Stimulated activated CD4-positive, alpha-beta T cell treated with anti-CD3 and anti-CD28 coated beads, Interleukin-1b, Interleukin-23, amount 100 ng/mL, for 48 hours (primary cell): Measurements from ENCODE around the gene ZNF775.

Source experiments
- DNase-seq: peaks from one replicate; pipeline ENCODE4 v3.0.0-alpha.2; 2020

The ZNF775 gene

GRCh38 chr7:150369748-150370501 is 9.2 kb upstream of the ZNF775 start:
- no peak for DNase-seq

GRCh38 chr7:150370612-150371071 is 8.5 kb upstream of the ZNF775 start:
- DNase-seq: no peak

GRCh38 chr7:150371131-150371995 is 7.8 kb upstream of the ZNF775 start:
- no peak for DNase-seq

GRCh38 chr7:150371996-150372270 is 7.2 kb upstream of the ZNF775 start:
- DNase-seq: no peak

- DNase-seq: no peak
Measured at GRCh38 chr7:150372271-150373048, 6.7 kb upstream of the ZNF775 start.

- no peak for DNase-seq
Measured at GRCh38 chr7:150373049-150373801, 5.9 kb upstream of the ZNF775 start.

- no peak for DNase-seq
Measured at GRCh38 chr7:150374026-150374425, 5.1 kb upstream of the ZNF775 start.

GRCh38 chr7:150374472-150374871 is 4.7 kb upstream of the ZNF775 start:
- no peak for DNase-seq

- DNase-seq: peak; percentile 60
Measured at GRCh38 chr7:150375662-150376521, 3.2 kb upstream of the ZNF775 start.

GRCh38 chr7:150376560-150376959 is 2.6 kb upstream of the ZNF775 start:
- DNase-seq: no peak

GRCh38 chr7:150377196-150377595 is 1.9 kb upstream of the ZNF775 start:
- DNase-seq: no peak

GRCh38 chr7:150377635-150378034 is 1.5 kb upstream of the ZNF775 start:
- DNase-seq: no peak

- no peak for DNase-seq
Measured at GRCh38 chr7:150378115-150378852, 846 bp upstream of the ZNF775 start.

- no peak for DNase-seq
Measured at GRCh38 chr7:150379441-150380379, 580 bp downstream of the ZNF775 start.

GRCh38 chr7:150380463-150380862 is 1.3 kb downstream of the ZNF775 start:
- no peak for DNase-seq

- DNase-seq: no peak
Measured at GRCh38 chr7:150381096-150381495, 2.0 kb downstream of the ZNF775 start.

- no peak for DNase-seq
Measured at GRCh38 chr7:150381785-150382122, 2.6 kb downstream of the ZNF775 start.

- DNase-seq: no peak
Measured at GRCh38 chr7:150382123-150382843, 3.2 kb downstream of the ZNF775 start.

GRCh38 chr7:150382844-150383225 is 3.7 kb downstream of the ZNF775 start:
- DNase-seq: no peak
